Fibroblast of skin of right biceps (primary cell): Measurements from ENCODE around the gene ZG16B.
A peak's percentile ranks its signal among the peaks of the same experiment; 100 is the strongest.

Experiments
- DNase-seq: peaks from one replicate; pipeline ENCODE4 v3.0.0-alpha.2; 2013

Gene ZG16B

DNA sequence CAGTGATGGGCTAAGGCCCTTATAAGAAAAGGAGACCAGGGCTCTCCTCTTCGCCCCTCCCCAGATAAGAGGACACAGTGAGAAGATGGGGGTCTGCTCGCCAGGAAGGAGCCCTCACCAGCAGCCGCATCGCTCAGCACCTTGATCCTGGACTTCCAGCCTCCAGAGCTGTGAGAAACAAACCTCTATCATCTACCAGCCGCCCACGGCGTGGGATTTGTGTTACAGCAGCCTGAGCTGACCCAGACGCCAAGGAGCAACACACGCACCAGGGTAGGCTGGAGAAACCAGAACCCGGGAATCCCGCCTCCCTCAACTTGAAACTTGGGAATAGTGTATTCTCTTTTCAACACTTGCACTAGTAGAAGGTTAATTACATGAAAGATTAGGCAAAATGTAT lies 4.2 kb upstream of the ZG16B start:
- no peak for DNase-seq

GRCh38 chr16:2826591-2827373 lies 3.3 kb upstream of the ZG16B start:
- DNase-seq: no peak

- no peak for DNase-seq
Measured at GRCh38 chr16:2827374-2827791, 2.7 kb upstream of the ZG16B start.

DNA sequence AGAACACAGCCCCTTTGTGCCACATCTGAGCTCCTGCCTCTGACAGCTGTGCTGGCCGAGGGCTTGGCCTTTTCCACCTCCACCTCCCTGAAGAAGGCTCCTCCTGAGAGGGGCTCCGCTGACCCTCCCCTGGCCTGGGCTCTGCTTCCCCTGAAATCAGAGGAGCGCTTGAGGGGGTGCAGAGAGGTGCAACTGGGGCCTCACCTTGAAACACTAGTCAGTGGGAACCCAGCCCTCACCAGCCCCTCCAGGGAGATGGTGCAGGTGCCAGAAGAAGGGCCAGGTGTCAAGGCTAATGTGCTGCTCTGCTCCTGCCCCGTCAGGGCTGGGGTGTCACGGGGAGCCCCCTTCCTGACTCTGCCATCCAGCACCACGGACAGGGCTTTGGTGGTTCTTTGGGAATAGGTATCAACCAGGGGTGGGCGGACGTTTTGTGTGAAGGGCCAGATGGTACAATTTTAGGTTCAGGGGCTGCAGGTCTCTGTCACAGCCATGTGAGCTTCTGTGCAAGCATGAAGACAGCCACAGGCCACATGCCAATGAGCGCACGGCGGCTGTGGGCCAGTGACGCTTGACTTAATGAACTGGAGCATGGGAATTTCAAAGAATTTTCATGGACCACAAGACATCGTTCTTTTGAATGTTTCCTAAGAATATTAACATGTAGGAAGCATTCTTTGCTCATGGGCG lies 2.1 kb upstream of the ZG16B start:
- no peak for DNase-seq

DNA sequence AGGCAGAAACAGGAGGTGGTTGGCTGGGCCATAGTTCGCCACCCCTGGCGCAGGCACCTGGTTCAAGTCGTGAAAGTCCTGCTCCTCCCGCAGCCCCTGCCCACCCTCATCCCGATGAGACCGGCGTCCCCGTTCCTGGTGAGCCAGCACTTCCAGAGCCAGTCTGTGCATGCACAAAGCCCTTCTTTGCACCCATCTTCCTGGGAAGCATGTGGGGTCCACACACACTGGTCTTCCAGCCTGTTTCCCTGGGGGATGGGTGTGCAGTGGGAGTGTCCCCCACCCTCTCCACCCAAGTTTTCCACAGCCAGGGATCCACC lies 1.6 kb upstream of the ZG16B start:
- DNase-seq: no peak

- DNase-seq: no peak
Measured at GRCh38 chr16:2828876-2829430, 1.1 kb upstream of the ZG16B start.

GRCh38 chr16:2830355-2830695 lies 222 bp downstream of the ZG16B start:
- DNase-seq: no peak

DNA sequence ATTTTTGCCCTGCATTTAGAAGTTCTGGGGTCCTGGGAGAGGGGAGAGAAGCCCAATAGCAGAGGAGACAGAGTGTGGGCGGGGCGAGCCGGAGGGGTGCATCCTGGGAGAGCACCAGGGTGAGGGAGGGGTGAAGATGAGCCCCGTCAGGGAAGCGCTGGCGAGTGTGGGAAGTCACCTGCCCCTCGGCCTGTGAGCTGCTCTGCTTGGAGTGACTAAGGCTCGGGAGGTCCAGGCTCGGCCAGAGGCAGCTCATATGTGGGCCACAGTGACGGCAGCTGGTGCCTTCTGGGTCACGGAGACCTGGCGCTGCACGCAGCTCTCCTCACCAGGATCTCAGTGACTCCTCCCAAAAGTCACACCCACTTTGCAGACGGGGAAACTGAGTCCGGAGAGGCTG lies 1.1 kb downstream of the ZG16B start:
- no peak for DNase-seq

DNA sequence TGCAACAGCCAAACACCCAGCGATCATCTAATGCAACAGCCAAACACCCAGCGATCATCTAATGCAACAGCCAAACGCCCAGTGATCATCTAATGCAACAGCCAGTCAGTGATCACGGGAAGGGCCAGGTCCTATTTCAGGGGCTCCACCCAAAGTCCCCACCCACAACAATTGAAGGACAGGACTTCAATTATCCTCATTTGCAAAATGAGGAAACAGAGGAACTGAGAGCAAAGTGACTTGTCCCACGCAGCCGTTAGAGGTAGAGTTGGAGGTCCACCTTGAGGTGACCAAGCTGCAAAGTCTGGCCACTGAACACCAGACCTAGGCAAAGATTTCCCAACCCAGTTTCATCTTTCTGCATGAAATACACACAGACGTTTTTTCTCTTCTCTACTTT lies 3.7 kb downstream of the ZG16B start:
- no peak for DNase-seq

DNA sequence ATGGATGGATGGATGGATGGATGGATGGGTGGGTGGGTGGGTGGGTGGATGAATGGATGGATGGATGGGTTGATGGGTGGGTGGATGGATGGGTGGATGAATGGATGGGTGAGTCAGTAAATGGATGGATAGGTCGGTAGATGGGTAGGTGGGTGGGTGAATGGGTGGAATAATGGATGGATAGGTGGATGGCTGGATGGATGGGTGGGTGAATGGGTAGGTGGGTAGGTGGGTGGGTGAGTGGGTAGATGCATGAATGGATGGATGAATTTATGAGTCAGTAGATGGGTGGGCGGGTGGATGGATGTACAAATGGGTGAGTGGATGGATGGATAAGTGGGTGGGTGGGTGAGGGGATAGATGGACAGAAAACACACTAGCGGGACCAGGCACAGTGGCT lies 4.9 kb downstream of the ZG16B start:
- DNase-seq: no peak

GRCh38 chr16:2835638-2836493 lies 5.8 kb downstream of the ZG16B start:
- peak; percentile 100 for DNase-seq

- no peak for DNase-seq
Measured at GRCh38 chr16:2836646-2837508, 6.8 kb downstream of the ZG16B start.

GRCh38 chr16:2838928-2839327 lies 8.8 kb downstream of the ZG16B start:
- peak; percentile 75 for DNase-seq

GRCh38 chr16:2839650-2840450 lies 9.7 kb downstream of the ZG16B start:
- DNase-seq: no peak

DNA sequence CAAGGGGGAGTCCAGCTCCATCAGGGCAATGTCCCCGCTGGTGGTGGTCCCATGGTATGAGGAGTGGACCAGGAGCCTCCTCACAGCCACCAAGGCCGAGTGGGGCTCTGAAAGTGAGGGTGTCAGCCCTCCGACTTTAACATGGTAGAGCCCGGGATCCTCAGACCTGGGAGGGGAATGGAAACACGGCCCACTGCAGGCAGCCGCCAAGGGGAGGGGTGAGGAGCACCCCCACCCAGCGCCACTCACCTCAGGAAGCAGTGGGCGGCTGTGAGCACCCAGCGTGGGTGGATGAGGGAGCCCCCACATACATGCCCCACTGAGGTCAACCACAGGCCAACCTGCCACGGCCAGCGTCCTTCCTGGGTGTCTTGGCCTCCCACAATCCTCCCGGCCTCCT lies 10.8 kb downstream of the ZG16B start:
- DNase-seq: no peak

- no peak for DNase-seq
Measured at GRCh38 chr16:2841606-2842339, 11.7 kb downstream of the ZG16B start.

DNA sequence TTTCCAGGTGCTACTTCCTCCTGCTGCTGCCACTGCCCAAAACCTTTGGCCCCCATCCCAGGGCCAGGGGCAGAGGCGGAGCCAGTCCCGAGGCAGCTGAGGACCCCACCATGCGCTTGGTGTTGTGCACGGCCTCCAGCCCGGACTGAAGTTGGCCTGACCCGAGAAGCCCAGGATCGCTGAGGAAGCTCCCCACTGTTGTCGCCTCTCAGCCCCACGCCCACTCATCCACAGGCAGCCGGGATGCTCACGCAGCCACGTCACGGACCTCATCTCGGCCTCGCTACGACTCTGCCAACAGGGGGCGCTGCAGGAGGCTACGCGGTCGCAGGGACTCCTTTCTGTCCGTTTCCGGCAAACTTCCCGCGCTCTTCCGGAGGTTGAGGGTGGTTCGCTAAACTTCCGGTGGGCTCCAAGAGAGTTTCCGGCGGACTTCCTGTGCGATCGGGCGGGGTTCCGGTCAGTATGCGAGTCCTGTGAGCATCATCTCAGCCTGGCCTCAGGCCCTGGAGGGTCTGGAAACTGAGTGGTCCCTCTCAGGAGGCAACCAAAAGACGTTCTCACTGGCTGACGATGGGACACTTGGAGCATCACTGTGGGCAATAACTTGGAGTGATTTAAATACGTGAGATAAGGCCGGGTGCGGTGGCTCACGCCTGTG lies 12.4 kb downstream of the ZG16B start:
- peak; percentile 58 for DNase-seq

- no peak for DNase-seq
Measured at GRCh38 chr16:2843526-2843925, 13.4 kb downstream of the ZG16B start.

DNA sequence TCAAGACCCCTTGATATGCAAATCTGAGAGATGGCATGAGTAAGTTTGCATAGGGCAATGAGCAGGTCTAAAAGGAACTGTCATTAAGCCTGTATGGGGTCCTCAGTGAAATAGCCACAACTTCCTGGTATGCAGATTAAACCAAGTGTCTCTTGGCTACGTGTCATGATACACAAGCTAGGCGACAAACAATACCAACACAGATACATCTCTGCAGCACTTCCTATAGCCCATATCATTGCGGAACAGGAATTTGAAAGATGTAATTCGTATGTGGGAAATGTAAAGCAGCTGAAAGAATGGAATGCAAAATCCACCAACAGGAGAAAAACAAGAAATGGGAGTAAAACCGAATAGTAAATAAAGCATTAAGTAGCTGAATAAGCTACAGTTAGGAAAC lies 15.0 kb downstream of the ZG16B start:
- DNase-seq: no peak
